GM12878 (cell line): ENCODE results near the gene EFCAB10. TPM values are rescaled to one million over a fixed set of nuclear protein-coding genes. Genes with fewer than 3 reads are reported as not detected.

ENCODE experiments used
- ATF3 ChIP-seq: IDR thresholded peaks from 2 replicates; pipeline ENCODE4 v1.6.1; 2011; ENCODE audit warnings: low read depth, mild to moderate bottlenecking, low read length, moderate library complexity, borderline replicate concordance; ENCODE audit errors: extremely low read depth
- CHD4 ChIP-seq: fragments of 200-600 bp; sonication (generic); IDR thresholded peaks from 2 replicates; pipeline ENCODE4 v1.6.1; 2016; ENCODE audit warnings: mild to moderate bottlenecking
- DPF2 ChIP-seq: fragments of 450-650 bp; IDR thresholded peaks from 2 replicates; pipeline ENCODE4 v1.6.1; 2017; ENCODE audit warnings: mild to moderate bottlenecking
- ESRRA ChIP-seq: IDR thresholded peaks from 2 replicates; pipeline ENCODE4 v1.6.1; 2012; ENCODE audit warnings: mild to moderate bottlenecking, low read length, improper control_type of control experiment
- ETV6 ChIP-seq, 2 experiments: fragments of 450-650 bp in 1 of 2; IDR thresholded peaks in 1 of 2; conservative IDR thresholded peaks in 1 of 2; 2 replicates each; pipeline ENCODE4 v1.6.1; 2014; ENCODE audit warnings: antibody characterized with exemption in 1 of 2, borderline replicate concordance in 1 of 2, low read depth in 1 of 2, mild to moderate bottlenecking in 1 of 2, moderate library complexity in 1 of 2
- HDAC6 ChIP-seq: fragments of 200-600 bp; sonication (generic); IDR thresholded peaks from one replicate; pipeline ENCODE4 v1.8.0; 2017; ENCODE audit warnings: antibody characterized with exemption; ENCODE audit not compliant: unreplicated experiment
- HSF1 ChIP-seq: fragments of 150-350 bp; IDR thresholded peaks from 2 replicates; pipeline ENCODE4 v1.6.1; 2014; ENCODE audit warnings: mild to moderate bottlenecking, low read depth, low read length
- IKZF1 ChIP-seq: fragments of 450-650 bp; conservative IDR thresholded peaks from 2 replicates; pipeline ENCODE4 v1.6.1; 2017; ENCODE audit warnings: antibody characterized with exemption, mild to moderate bottlenecking
- IKZF2 ChIP-seq, 2 experiments: fragments of 450-650 bp; IDR thresholded peaks; 2 replicates each; pipeline ENCODE4 v1.6.1; 2017; ENCODE audit warnings: mild to moderate bottlenecking in 2 of 2, moderate library complexity in 2 of 2
- IRF5 ChIP-seq: fragments of 450-650 bp; IDR thresholded peaks from 2 replicates; pipeline ENCODE4 v1.6.1; 2017; ENCODE audit warnings: borderline replicate concordance
- KDM1A ChIP-seq: fragments of 200-600 bp; sonication (generic); IDR thresholded peaks from 2 replicates; pipeline ENCODE4 v1.6.1; 2016; ENCODE audit warnings: borderline replicate concordance
- MXI1 ChIP-seq: fragments of 150-350 bp; IDR thresholded peaks from 2 replicates; pipeline ENCODE4 v1.6.1; 2011; ENCODE audit warnings: low read depth, mild to moderate bottlenecking, inconsistent platforms, low read length, improper control_type of control experiment
- NFYB ChIP-seq: IDR thresholded peaks from 2 replicates; pipeline ENCODE4 v1.6.1; 2011; ENCODE audit warnings: low read depth, mild to moderate bottlenecking, low read length, improper control_type of control experiment, moderate library complexity; ENCODE audit not compliant: insufficient read depth
- NR2C2 ChIP-seq: IDR thresholded peaks from 2 replicates; pipeline ENCODE4 v1.6.1; 2011; ENCODE audit warnings: borderline replicate concordance, low read depth; ENCODE audit not compliant: control insufficient read depth, insufficient read length
- PML ChIP-seq: IDR thresholded peaks from 2 replicates; pipeline ENCODE4 v1.6.1; 2012; ENCODE audit warnings: low read length, inconsistent platforms
- POU2F2 ChIP-seq: IDR thresholded peaks from 3 replicates; pipeline ENCODE4 v1.6.1; 2011; ENCODE audit warnings: low read depth, mild to moderate bottlenecking, low read length, borderline replicate concordance
- RAD51 ChIP-seq: fragments of 450-650 bp; IDR thresholded peaks from 2 replicates; pipeline ENCODE4 v1.6.1; 2016; ENCODE audit warnings: moderate library complexity, mild to moderate bottlenecking, inconsistent platforms
- RELA ChIP-seq: fragments of 450-650 bp; IDR thresholded peaks from 2 replicates; pipeline ENCODE4 v1.8.0; 2014; ENCODE audit warnings: borderline replicate concordance; ENCODE audit not compliant: partially characterized antibody
- RELB ChIP-seq: fragments of 450-650 bp; IDR thresholded peaks from 2 replicates; pipeline ENCODE4 v1.6.1; 2017; ENCODE audit warnings: low read depth, mild to moderate bottlenecking, moderate library complexity
- SP1 ChIP-seq: IDR thresholded peaks from one replicate; pipeline ENCODE4 v1.6.1; 2011; ENCODE audit warnings: low read depth, low read length
- SRF ChIP-seq, 2 experiments: IDR thresholded peaks; 2 replicates each; pipeline ENCODE4 v1.6.1; 2011; ENCODE audit warnings: low read depth in 2 of 2, low read length in 2 of 2, mild to moderate bottlenecking in 1 of 2, moderate library complexity in 1 of 2
- TARDBP ChIP-seq: IDR thresholded peaks from 2 replicates; pipeline ENCODE4 v1.6.1; 2016; ENCODE audit warnings: borderline replicate concordance
- USF1 ChIP-seq: IDR thresholded peaks from 2 replicates; pipeline ENCODE4 v1.6.1; 2011; ENCODE audit warnings: borderline replicate concordance, low read depth, mild to moderate bottlenecking, moderate library complexity, mixed read lengths, low read length; ENCODE audit not compliant: insufficient read depth; ENCODE audit errors: extremely low read length
- ZNF207 ChIP-seq: fragments of 450-650 bp; IDR thresholded peaks from 2 replicates; pipeline ENCODE4 v1.6.1; 2014; ENCODE audit warnings: antibody characterized with exemption, mild to moderate bottlenecking, borderline replicate concordance
- polyA plus RNA-seq, 11 experiments: library from polyadenylated mRNA; depleted of rRNA in 4 of 11; unstranded in 6 of 11; stranded (reverse) in 5 of 11; fragments of >200 nt; fragmentation: Nextera tagmentation in 4 of 11; fragmentation: Illumina TruSeq in 1 of 11; extraction: Ambion mirVana in 4 of 11; extraction: Trizol in 1 of 11; gene quantifications; 1 replicate in 1 of 11; 2 replicates in 10 of 11; pipeline versions ENCODE4 v1.2.1 to v1.2.3, GENCODE V29; 2011 to 2016; ENCODE audit warnings: inconsistent platforms in 2 of 11, missing spikeins in 2 of 11, low read depth in 1 of 11
- total RNA-seq, 4 experiments: library from RNA; depleted of rRNA in 3 of 4; stranded (reverse); fragments of >200 nt in 3 of 4; fragmentation: Illumina TruSeq in 1 of 4; extraction: Trizol in 1 of 4; gene quantifications; 2 replicates each; pipeline versions ENCODE4 v1.2.1 to v1.2.3, GENCODE V29; 2013 to 2021

Gene EFCAB10
- total and polyA plus RNA-seq, 10 of the 15 experiments (the other 5 are each of a cell fraction or from before 2014, with no cell fraction given): 0.38 to 1.0 (median 0.54) TPM; not detected in 6

GRCh38 chr7:105531792-105532671, 49.3 kb downstream of the EFCAB10 start, which contains the start of gene RINT1 (continued):
- TF ChIP-seq KDM1A (no peak), USF1 (no peak), IKZF2 (IDR thresholded peaks at IDR 0.05) (no peak; a peak in 2 of 4 replicates), IRF5 (no peak), NFYB (no peak), MXI1 (peak; percentile 90), TARDBP (peak; percentile 69; the same call in 1 of the 2 replicates), ATF3 (no peak), POU2F2 (peak; percentile 95), ZNF207 (peak; percentile 92), DPF2 (peak; percentile 78; the same call in 1 of the 2 replicates), HDAC6 (peak; percentile 58), RELA (peak; percentile 65), IKZF1 (peak; percentile 80), RELB (peak; percentile 76; the same call in 1 of the 2 replicates), SRF (IDR thresholded peaks at IDR 0.05; ENCODE audit: low read depth in 2 of 2, low read length in 2 of 2) (0 out of 4 replicates have a peak, but pooled peaks of 1 of the 2 experiments have one; percentile 14), HSF1 (no peak; the same call in 1 of the 2 replicates), SP1 (peak; percentile 61), PML (peak; percentile 96), CHD4 (no peak), ETV6 (conservative IDR thresholded peaks at IDR 0.05 in 1 of 2, IDR thresholded peaks at IDR 0.05 in 1 of 2; ENCODE audit: borderline replicate concordance in 1 of 2, low read depth in 1 of 2) (peak in 1 of 2 experiments; percentile 17; a peak in 1 of 4 replicates), NR2C2 (no peak), RAD51 (no peak), ESRRA (no peak)
